ENCODE data around the gene BPHL.

DNA sequence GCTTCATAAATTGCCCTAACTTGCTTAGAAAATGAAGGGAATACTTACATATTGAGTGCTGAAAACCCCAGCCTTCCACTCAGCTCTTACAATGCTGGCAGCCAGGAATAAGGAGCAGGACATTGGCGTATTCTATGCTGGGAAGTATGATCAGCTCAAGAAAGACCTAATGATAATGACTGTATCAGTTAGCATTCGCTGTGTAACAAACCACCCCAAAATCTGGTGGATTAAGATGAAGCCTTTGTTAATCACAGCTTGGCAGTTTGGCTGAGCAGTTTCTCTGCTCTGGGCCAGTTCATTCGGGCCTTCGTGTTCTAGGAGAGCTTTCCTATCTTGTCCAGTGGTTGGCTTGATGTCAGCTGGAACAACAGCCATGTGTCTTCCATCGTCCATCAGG, 72.3 kb downstream of the BPHL start:
- TF ChIP-seq, protein P1, sequence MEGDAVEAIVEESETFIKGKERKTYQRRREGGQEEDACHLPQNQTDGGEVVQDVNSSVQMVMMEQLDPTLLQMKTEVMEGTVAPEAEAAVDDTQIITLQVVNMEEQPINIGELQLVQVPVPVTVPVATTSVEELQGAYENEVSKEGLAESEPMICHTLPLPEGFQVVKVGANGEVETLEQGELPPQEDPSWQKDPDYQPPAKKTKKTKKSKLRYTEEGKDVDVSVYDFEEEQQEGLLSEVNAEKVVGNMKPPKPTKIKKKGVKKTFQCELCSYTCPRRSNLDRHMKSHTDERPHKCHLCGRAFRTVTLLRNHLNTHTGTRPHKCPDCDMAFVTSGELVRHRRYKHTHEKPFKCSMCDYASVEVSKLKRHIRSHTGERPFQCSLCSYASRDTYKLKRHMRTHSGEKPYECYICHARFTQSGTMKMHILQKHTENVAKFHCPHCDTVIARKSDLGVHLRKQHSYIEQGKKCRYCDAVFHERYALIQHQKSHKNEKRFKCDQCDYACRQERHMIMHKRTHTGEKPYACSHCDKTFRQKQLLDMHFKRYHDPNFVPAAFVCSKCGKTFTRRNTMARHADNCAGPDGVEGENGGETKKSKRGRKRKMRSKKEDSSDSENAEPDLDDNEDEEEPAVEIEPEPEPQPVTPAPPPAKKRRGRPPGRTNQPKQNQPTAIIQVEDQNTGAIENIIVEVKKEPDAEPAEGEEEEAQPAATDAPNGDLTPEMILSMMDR (conservative IDR thresholded peaks at IDR 0.05; ENCODE audit: low read length) = no peak
- no peak for TF ChIP-seq EZH2phosphoT487 (IDR thresholded peaks at IDR 0.05; ENCODE audit: borderline replicate concordance, low read depth, low read length)
